ENCODE measurements around the gene STX16.

DNA sequence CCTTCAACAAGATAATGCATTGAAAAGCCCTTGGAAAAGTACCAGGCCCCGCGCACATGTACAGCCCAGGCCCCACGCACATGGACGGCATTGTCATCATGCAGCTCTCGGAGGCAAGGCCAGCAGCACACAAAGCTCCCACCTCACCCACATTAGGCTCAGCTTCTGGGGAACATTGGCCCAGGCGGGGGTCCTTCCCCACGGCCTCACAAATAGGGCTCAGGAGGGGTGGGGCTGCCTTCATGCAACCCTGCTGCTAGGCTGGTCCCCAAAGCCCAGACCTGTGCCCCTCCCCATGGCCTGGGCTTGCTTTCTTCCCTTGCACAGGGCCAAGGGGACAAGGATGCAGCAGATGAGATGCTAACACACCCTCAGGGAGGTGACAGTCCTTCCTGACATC lies 68.2 kb downstream of the STX16 start:
- TF ChIP-seq TAF1 (IDR thresholded peaks at IDR 0.05; ENCODE audit: borderline replicate concordance, low read depth, low read length), result no peak
- no peak for TF ChIP-seq POLR2A (IDR thresholded peaks at IDR 0.05; ENCODE audit: low read depth, low read length)
- no peak for TF ChIP-seq POLR2AphosphoS5 (IDR thresholded peaks at IDR 0.05; ENCODE audit: low read depth, low read length)

All from GM12892 (cell line).